Immature natural killer cell (primary cell): ENCODE results near the gene LRPPRC. TPM values are rescaled to one million over a fixed set of nuclear protein-coding genes. Genes with fewer than 3 reads are reported as not detected.
"Not testable (repeated sequence)": the region's sequence is repeated elsewhere in the genome, so short reads cannot be mapped to it uniquely, and the experiment has no call there.

ENCODE experiments used
- DNase-seq, 3 donors: peaks; one replicate each; pipeline ENCODE4 v3.0.0; 2022; ENCODE audit warnings: mixed read lengths in 1 of 3
- H3K27ac Mint-ChIP-seq, 6 donors: one replicate each; pipeline ENCODE4 v1.8.0; 2020; ENCODE audit warnings: mixed read lengths in 6 of 6, mild to moderate bottlenecking in 5 of 6, inconsistent platforms in 4 of 6, moderate library complexity in 3 of 6
- H3K27me3 Mint-ChIP-seq, 3 donors: one replicate each; pipeline ENCODE4 v1.8.0; 2020 to 2021; ENCODE audit warnings: low read depth in 3 of 3, mild to moderate bottlenecking in 3 of 3, mixed read lengths in 3 of 3, moderate library complexity in 3 of 3, inconsistent platforms in 1 of 3
- H3K36me3 Mint-ChIP-seq, 3 donors: one replicate each; pipeline ENCODE4 v1.8.0; 2020; ENCODE audit warnings: mixed read lengths in 3 of 3, inconsistent platforms in 2 of 3, mild to moderate bottlenecking in 2 of 3
- H3K4me1 Mint-ChIP-seq, 2 donors: one replicate each; pipeline ENCODE4 v1.8.0; 2020; ENCODE audit warnings: inconsistent platforms in 2 of 2, mild to moderate bottlenecking in 2 of 2, mixed read lengths in 2 of 2, moderate library complexity in 1 of 2
- H3K4me3 Mint-ChIP-seq, 5 donors: one replicate each; pipeline ENCODE4 v1.8.0; 2020; ENCODE audit warnings: mild to moderate bottlenecking in 5 of 5, mixed read lengths in 5 of 5, inconsistent platforms in 3 of 5, moderate library complexity in 3 of 5
- H3K9me3 Mint-ChIP-seq, 6 donors: one replicate each; pipeline ENCODE4 v1.8.0; 2020; ENCODE audit warnings: mild to moderate bottlenecking in 6 of 6, mixed read lengths in 6 of 6, inconsistent platforms in 4 of 6, moderate library complexity in 3 of 6
- polyA plus RNA-seq, 3 donors: library from polyadenylated mRNA; unstranded; fragments of 300-500 nt; fragmentation: Illumina TruSeq; gene quantifications; one replicate each; pipeline ENCODE4 v1.2.3, GENCODE V29; 2021

The LRPPRC gene
- polyA plus RNA-seq: 10 to 100 TPM; 20.4 to 33.3 (median 28.8) TPM

DNA sequence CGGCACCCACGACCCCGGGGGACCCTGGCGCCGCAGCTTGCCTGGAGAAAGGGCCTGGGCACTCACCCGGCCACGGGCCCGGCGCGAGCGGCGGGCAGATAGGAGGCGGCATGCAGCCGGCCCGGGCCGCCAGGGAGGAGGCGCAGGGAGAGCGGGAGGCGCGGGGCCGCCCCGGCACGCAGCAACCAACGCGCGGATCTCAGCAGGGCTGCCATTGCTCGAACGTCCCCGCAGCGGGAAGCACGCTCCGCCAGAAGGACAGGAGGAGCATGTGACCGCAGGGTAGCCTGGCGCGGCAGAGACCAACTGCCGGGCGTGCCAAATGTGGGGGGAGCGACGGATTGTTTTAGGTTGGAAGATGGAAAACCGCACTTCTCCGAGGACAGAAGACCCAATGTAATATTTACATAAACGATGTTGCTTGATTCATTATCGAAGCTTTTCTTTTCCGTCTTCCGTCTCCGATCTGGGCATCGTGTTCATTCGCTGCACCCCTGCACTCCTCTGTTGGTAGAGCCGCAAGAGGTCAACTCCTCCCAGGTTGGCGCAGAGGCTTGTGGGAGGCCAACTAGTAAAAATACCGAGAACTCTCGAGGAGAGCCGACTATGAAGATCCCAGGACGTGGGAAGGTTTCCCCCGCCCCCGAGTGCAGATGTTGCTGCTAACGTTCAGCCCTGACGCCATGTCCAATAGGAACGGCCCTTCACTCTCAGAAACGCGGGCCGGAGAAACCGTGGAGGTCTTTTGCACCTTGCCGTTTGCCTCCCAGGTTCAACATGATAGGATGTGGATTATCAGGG lies at the start of gene LRPPRC:
Gene LRPPRC, minus strand, starts transcription at position 257 of the 801 bp plus-strand sequence. Its CDS starts 42 bp downstream, at position 215.
- Mint-ChIP-seq H3K4me3 (peak within 1 kb of the TSS; percentile 89 to 99 (median 94)), H3K27ac (peak within 1 kb of the TSS; percentile 95 to 100 (median 97)), H3K36me3 (peaks cover 0 to 4% (median 4%) of the 10 kb centered on the region in 3 donors), H3K4me1 (peaks cover 49 to 59% of the 10 kb centered on the region in 2 donors), H3K27me3 (peaks cover 2 to 7% (median 6%) of the 10 kb centered on the region in 3 donors), H3K9me3 (no peaks in the 10 kb centered on the region)
- peak; percentile 87 to 93 (median 92) for DNase-seq

DNA sequence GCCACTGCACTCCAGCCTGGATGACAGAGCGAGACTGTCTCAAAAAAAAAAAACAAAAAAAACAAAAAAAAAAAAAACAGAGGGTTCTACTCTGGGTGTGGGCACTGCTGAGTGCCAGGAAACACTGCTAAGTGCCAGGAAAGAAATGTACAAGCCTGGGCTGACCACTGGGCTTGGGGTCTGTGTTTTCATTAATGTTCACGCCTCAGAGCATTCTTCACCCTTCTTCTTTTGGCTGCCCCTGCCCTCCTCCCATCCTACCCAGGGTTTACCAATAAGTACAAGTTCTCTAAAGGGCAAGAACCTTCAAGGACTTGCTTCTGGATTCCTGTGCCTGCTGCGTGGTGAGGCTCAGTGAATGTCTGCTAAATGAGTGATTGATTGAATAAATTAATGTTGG lies 49.3 kb upstream of the LRPPRC start:
- no peak for DNase-seq
- H3K36me3 Mint-ChIP-seq: no peaks in the 10 kb centered on the region
- no peak overlapping the region for H3K4me3 Mint-ChIP-seq
- peaks cover 0 to 4% (median 2%) of the 10 kb centered on the region in 3 donors for H3K27me3 Mint-ChIP-seq
- peaks cover 0 to 5% of the 10 kb centered on the region in 2 donors for H3K4me1 Mint-ChIP-seq
- peak overlapping the region in 1 of 6 donors; percentile 42 for H3K27ac Mint-ChIP-seq
- no peaks in the 10 kb centered on the region for H3K9me3 Mint-ChIP-seq

DNA sequence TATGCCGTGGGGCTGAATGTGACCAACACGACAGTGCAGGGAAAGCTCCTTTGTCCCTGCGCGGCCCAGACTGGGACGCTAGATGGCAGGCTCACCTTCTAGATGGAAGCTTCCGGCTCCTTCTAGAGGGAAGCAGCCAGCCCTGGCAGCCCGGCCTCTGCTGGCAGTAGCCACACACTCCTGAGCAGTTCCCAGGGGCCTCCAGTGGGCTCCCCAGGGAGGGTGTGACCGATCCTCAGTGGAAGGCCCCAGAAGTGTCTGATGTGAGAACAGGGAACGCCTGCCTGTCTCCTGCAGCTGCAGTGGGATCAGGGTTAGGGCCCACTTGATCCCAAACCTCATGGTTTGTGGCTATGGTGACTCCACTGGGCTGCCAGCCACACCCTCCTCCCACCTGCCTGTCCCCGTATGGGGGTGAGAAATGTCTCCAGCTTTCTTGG lies 48.5 kb upstream of the LRPPRC start:
- Mint-ChIP-seq H3K27me3 (peaks cover 0 to 6% (median 2%) of the 10 kb centered on the region in 3 donors), H3K4me3 (peak overlapping the region in 1 of 5 donors; percentile 18), H3K36me3 (no peaks in the 10 kb centered on the region), H3K9me3 (no peaks in the 10 kb centered on the region), H3K27ac (no peak overlapping the region), H3K4me1 (peaks cover 0 to 5% of the 10 kb centered on the region in 2 donors)
- peak; percentile 44 to 55 (median 51) for DNase-seq

DNA sequence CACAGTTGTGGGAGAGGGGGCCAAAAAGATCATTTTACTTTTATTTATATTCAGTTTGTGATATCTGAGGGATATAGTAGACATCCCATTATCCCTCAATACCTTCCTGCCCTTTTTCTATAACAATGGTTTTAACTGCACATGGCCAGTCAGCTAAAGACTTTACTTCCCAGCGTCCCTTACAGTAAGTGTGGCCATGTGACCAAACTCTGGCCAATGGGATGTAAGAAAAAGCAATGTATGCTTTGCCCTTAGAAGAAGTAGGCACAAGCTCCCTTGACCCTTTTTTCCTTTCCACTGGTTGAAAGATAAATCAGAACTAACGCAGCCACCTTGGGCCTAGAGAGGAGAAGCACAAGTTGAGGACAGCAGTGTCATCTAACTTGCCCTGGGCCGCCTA lies 44.6 kb upstream of the LRPPRC start:
- no peaks in the 10 kb centered on the region for H3K9me3 Mint-ChIP-seq
- DNase-seq: no peak
- no peak overlapping the region for H3K27ac Mint-ChIP-seq
- no peaks in the 10 kb centered on the region for H3K36me3 Mint-ChIP-seq
- peaks cover 0 to 5% of the 10 kb centered on the region in 2 donors for H3K4me1 Mint-ChIP-seq
- peaks cover 0 to 6% (median 5%) of the 10 kb centered on the region in 3 donors for H3K27me3 Mint-ChIP-seq
- no peak overlapping the region for H3K4me3 Mint-ChIP-seq

DNA sequence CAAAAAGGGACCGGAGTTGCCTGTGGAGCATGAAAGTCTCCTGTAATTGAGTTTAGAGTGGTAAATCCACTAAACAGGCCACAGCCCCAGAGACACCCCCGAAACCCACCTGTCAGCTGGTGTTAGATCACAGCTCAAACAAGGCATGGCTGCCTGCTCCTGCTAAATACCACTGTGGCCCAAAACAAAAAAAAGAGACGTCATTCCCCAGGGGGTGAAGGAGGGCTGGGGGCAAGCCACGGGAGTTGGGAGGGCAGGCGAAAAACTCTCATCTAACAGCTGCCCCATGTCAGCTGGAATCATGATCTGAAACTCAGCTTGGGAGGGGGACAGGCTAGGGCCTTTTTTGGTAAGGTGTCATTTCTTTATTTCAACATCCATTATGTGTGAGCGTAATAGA lies 42.5 kb upstream of the LRPPRC start:
- Mint-ChIP-seq H3K27ac (no peak overlapping the region), H3K4me3 (no peak overlapping the region), H3K4me1 (no peaks in the 10 kb centered on the region), H3K36me3 (no peaks in the 10 kb centered on the region), H3K9me3 (no peaks in the 10 kb centered on the region), H3K27me3 (peaks cover 0 to 6% (median 5%) of the 10 kb centered on the region in 3 donors)
- no peak for DNase-seq

DNA sequence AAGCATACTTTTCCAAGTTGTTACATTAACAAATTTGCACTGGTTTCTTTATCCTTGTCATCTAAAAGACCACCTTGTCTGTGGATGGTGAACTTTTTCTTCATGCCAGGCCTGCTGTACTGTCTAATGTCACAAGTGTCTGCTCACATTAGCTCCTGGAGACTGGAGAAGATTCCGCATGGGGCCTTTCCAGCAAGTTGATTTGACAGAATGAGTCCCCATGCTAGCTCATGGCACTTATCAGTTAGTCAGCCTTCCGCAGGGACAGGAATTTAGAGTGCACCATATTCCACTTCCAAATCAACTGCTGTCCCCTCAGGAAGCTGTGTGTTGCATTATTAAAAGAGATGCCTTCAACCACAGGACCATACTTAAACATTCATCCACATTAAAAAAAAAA lies 41.4 kb upstream of the LRPPRC start:
- Mint-ChIP-seq H3K9me3 (no peaks in the 10 kb centered on the region), H3K27ac (no peak overlapping the region), H3K4me1 (no peaks in the 10 kb centered on the region), H3K36me3 (no peaks in the 10 kb centered on the region), H3K27me3 (peaks cover 0 to 7% (median 6%) of the 10 kb centered on the region in 3 donors), H3K4me3 (no peak overlapping the region)
- no peak for DNase-seq

DNA sequence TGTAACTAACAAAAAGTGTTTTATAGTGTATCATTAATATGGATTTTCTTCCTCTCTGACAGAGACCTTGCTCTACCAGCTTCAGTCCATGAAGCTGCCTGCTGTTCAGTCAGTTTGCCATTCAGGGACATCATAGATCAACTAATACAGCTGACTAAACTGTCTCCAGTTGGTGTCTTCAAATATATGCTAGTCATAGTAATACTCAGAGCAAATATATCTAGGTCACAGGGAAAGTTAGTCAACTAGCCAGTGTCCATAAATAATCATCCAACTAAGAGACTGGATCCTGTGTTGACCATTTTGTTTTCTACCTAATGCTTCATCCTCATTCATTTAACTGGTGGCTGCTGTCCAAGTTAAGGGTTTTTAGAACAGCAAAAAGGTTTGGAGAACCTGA lies 38.2 kb upstream of the LRPPRC start:
- Mint-ChIP-seq H3K27me3 (peaks cover 0 to 7% (median 0%) of the 10 kb centered on the region in 3 donors), H3K9me3 (no peaks in the 10 kb centered on the region)

DNA sequence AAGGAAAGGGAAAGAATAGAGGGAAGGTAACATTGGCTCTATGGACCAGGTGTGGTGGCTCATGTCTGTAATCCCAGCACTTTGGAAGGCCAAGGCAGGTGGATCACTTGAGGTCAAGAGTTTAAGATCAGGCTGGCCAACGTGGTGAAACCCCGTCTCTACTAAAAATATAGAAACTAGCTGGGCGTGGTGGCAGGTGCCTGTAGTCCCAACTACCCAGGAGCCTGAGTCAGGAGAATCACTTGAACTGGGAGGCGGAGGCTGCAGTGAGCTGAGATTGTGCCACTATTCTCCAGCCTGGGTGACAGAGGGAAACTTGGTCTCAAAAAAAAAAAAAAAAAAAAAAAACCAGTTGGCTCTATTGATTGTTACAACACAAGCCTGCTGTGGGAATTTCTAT lies 31.3 kb upstream of the LRPPRC start:
- not testable (repeated sequence) for H3K4me3 Mint-ChIP-seq, H3K36me3 Mint-ChIP-seq, H3K27me3 Mint-ChIP-seq, H3K9me3 Mint-ChIP-seq, H3K4me1 Mint-ChIP-seq, H3K27ac Mint-ChIP-seq, DNase-seq

More for the DNA sequence above, 38.2 kb upstream of the LRPPRC start:
- DNase-seq: no peak
- Mint-ChIP-seq H3K4me1 (no peaks in the 10 kb centered on the region), H3K4me3 (no peak overlapping the region), H3K36me3 (no peaks in the 10 kb centered on the region), H3K27ac (no peak overlapping the region)

DNA sequence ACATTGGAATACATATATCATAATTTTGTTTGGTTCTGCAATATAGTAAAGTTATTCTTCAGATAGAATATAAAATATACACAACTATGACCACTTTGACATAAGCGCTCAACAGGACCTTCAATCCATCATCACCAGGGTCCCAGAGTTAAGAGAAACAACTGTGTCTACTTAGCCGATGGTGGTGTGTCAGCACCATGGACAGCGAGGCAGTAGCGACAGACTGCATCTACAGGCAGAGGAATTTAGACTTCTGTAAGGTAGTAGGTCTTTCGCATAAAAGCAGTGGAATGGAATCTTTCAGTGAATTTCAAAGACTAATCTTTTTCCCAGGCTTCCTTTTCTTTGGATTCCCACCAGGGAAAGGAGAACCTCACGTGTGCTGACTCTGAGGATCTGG lies 20.5 kb upstream of the LRPPRC start:
- peak in 2 of 3 donors; percentile 10 to 11 for DNase-seq

DNA sequence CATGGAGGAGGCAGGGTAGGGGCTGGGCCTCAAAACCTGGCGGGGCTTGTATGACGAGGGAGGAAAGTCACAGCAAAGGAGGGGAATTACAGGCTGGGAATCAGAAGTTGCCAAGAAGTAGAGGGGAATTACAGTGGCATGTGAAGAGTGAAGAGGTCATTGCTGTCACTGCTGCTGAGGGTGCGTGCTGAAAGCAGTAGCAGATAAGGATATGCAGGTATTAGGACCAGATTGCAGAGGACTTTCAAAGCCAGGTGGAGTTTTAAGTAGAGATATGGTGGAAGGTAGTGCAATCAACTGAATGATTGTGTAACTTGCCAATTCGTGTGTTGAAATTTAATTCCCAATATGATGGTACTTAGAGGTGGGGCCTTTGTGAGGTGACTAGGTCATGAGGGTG lies 19.4 kb upstream of the LRPPRC start:
- no peak for DNase-seq
- H3K9me3 Mint-ChIP-seq: no peaks in the 10 kb centered on the region
- H3K4me1 Mint-ChIP-seq: no peaks in the 10 kb centered on the region
- H3K4me3 Mint-ChIP-seq: no peak overlapping the region
- H3K27me3 Mint-ChIP-seq: peaks cover 4 to 13% (median 6%) of the 10 kb centered on the region in 3 donors
- H3K27ac Mint-ChIP-seq: no peak overlapping the region
- no peaks in the 10 kb centered on the region for H3K36me3 Mint-ChIP-seq

More for the DNA sequence above, 20.5 kb upstream of the LRPPRC start:
- Mint-ChIP-seq H3K4me3 (no peak overlapping the region), H3K4me1 (no peaks in the 10 kb centered on the region), H3K36me3 (no peaks in the 10 kb centered on the region), H3K27me3 (peaks cover 3 to 9% (median 4%) of the 10 kb centered on the region in 3 donors), H3K9me3 (no peaks in the 10 kb centered on the region), H3K27ac (no peak overlapping the region)

DNA sequence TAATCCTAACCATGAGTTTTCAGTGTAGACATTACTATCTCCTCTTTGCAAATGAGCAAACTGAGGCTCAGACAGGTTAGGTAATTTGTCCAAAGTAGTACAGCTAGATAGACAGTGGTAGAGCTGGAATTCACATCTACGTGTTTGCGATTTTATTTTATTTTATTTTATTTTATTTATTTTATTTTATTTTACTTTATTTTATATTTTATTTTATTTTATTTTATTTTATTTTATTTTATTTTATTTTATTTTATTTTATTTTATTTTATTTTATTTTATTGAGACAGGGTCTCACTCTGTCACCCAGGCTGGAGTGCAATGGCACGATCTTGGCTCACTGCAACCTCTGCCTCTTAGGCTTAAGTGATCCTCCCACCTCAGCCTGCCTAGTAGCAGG lies 17.4 kb upstream of the LRPPRC start:
- not testable (repeated sequence) for DNase-seq, H3K4me1 Mint-ChIP-seq

DNA sequence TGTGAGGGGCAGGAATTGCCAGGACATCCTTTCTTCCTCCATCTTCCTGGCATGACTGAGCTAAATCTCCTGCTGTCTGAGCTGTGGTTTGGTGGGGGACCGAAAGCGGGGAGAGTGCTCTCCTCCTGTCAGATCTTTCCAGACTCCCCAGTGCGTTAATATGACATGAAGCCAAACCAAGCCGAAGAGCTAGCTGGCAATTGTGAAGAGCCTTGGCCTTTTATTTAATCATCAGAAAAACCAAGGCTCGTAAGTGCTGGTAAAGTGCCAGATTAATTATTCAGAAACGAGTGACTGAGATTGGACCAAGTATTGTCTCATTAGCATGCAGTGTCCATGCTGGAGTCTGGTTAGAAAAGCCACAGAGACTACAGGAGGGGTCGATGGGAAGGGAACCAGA lies 14.5 kb upstream of the LRPPRC start:
- H3K27me3 Mint-ChIP-seq: peaks cover 4 to 11% (median 7%) of the 10 kb centered on the region in 3 donors
- DNase-seq: no peak
- H3K9me3 Mint-ChIP-seq: no peaks in the 10 kb centered on the region
- H3K27ac Mint-ChIP-seq: no peak overlapping the region
- no peaks in the 10 kb centered on the region for H3K36me3 Mint-ChIP-seq
- peaks cover 7% of the 10 kb centered on the region in 2 donors for H3K4me1 Mint-ChIP-seq
- no peak overlapping the region for H3K4me3 Mint-ChIP-seq

More for the DNA sequence above, 17.4 kb upstream of the LRPPRC start:
- H3K27ac Mint-ChIP-seq, H3K9me3 Mint-ChIP-seq, H3K4me3 Mint-ChIP-seq, H3K36me3 Mint-ChIP-seq: not testable (repeated sequence)
- H3K27me3 Mint-ChIP-seq: peaks cover 6 to 13% (median 7%) of the 10 kb centered on the region in 3 donors

DNA sequence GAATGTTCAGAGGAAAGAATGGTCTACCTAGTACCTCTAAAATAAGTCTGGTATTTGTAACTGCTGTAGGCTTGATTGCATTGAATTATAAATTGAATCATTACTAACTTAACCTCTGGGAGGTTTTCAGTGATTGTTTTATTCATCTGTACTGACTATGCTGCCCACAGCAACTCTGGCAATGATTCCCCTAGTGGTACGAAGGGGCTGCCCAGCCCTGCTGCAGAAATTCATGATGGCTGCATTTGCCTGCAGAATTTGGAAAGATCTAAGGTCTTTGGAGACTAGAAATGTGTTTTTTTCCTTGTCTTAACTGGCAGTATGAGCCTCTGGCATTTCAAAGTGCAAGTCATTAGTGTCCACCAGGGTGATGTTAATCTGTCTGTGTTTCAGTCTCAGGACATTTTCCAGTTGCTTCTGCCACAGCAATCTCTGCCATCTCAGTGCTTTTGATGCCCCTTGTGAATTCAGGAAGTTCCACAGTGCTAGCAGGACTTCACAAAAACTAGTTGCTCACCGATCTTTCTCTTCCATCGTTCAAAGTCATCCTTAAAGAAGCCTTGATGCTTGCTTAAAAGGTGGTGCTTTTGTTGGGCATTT lies 13.4 kb upstream of the LRPPRC start:
- peaks cover 14 to 16% of the 10 kb centered on the region in 2 donors for H3K4me1 Mint-ChIP-seq
- H3K36me3 Mint-ChIP-seq: no peaks in the 10 kb centered on the region
- no peak for DNase-seq
- H3K27me3 Mint-ChIP-seq: peaks cover 4 to 11% (median 7%) of the 10 kb centered on the region in 3 donors
- H3K9me3 Mint-ChIP-seq: no peaks in the 10 kb centered on the region
- no peak overlapping the region for H3K4me3 Mint-ChIP-seq
- no peak overlapping the region for H3K27ac Mint-ChIP-seq

DNA sequence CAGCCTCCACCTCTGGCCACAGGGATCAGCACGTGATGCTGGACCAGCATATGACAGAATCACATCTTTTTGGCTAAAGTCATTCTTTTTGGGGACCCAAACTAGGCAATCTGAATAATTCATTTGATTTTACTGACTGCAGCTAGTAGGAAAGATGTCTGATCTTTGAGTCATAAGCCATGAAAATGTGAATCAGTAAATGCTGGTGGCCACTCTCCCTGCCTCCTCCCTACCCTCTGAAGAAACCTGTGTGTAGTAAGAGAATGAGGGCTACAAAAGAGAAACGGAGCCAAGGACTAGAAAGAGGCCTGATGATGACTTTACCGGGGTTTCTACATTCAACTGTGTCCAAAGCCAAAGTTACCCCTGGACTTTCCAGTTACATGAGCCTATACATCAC lies 10.1 kb upstream of the LRPPRC start:
- H3K36me3 Mint-ChIP-seq: no peaks in the 10 kb centered on the region
- H3K27me3 Mint-ChIP-seq: peaks cover 3 to 5% (median 4%) of the 10 kb centered on the region in 3 donors
- no peak overlapping the region for H3K4me3 Mint-ChIP-seq
- no peaks in the 10 kb centered on the region for H3K9me3 Mint-ChIP-seq
- peak overlapping the region in 4 of 6 donors; percentile 17 to 79 (median 64) for H3K27ac Mint-ChIP-seq
- DNase-seq: no peak
- H3K4me1 Mint-ChIP-seq: peaks cover 14 to 16% of the 10 kb centered on the region in 2 donors
